ENCODE results near the gene ABT1. TPM values are rescaled to one million over a fixed set of nuclear protein-coding genes. Genes with fewer than 3 reads are reported as not detected.
A peak's percentile ranks its signal among the peaks of the same experiment; 100 is the strongest.

Gene ABT1
- total and polyA plus RNA-seq, 2 experiments from 2014 or later, result 25.7 to 29.1 TPM

- Histone ChIP-seq H3K4me3 (peak overlapping the region; percentile 70), H3K4me2 (peak overlapping the region; percentile 83), H4K20me1 (replicated peaks; ENCODE audit: insufficient read depth) (no peaks in the 10 kb centered on the region), H3K4me1 (ENCODE audit: insufficient read depth) (no peaks in the 10 kb centered on the region), H3F3A (replicated peaks; ENCODE audit: low read depth) (0 out of 2 replicates have a peak, but pooled peaks cover 2% of the 10 kb centered on the region), H3K27me3 (ENCODE audit: insufficient read depth) (no peaks in the 10 kb centered on the region), H2AFZ (0 out of 2 replicates have a peak overlapping the region, but pooled peaks have one; percentile 15), H3K27ac (ENCODE audit: low read depth) (peak overlapping the region; percentile 28), H3K36me3 (ENCODE audit: insufficient read depth) (no peaks in the 10 kb centered on the region), H3K9me2 (ENCODE audit: insufficient read depth) (no peaks in the 10 kb centered on the region), H3K79me2 (replicated peaks; ENCODE audit: insufficient read depth) (no peaks in the 10 kb centered on the region)
- Mint-ChIP-seq H3K4me3 (no peak overlapping the region), H3K27ac (no peak overlapping the region), H3K36me3 (ENCODE audit: low read depth) (no peaks in the 10 kb centered on the region), H3K9me3 (peaks cover 5% of the 10 kb centered on the region; the same call in 2 of the 3 replicates), H3K27me3 (ENCODE audit: insufficient read depth, low read depth, poor library complexity) (peaks cover 21% of the 10 kb centered on the region), H3K4me1 (peaks cover 14% of the 10 kb centered on the region; the same call in 2 of the 3 replicates)
- ATAC-seq (peak; percentile 35), DNase-seq (ENCODE audit: low spot score) (peak; percentile 84)
- TF ChIP-seq EZH2 (IDR thresholded peaks at IDR 0.05; ENCODE audit: low read depth, unreplicated experiment) (no peak), POLR2AphosphoS5 (IDR thresholded peaks at IDR 0.05; ENCODE audit: low read depth) (no peak), CTCF (conservative IDR thresholded peaks at IDR 0.05; ENCODE audit: low read depth in 2 of 2) (no peak), STAT1 (IDR thresholded peaks at IDR 0.05; ENCODE audit: unreplicated experiment) (no peak), ZNF114 (CRISPR knock-in tag; IDR thresholded peaks at IDR 0.05) (no peak), ETS1 (IDR thresholded peaks at IDR 0.05) (no peak), ZNF331 (CRISPR knock-in tag; IDR thresholded peaks at IDR 0.05; ENCODE audit: low read depth) (no peak), EZH2phosphoT487 (IDR thresholded peaks at IDR 0.05; ENCODE audit: unreplicated experiment) (no peak), JUNB (IDR thresholded peaks at IDR 0.05; ENCODE audit: unreplicated experiment) (no peak), NANOG (IDR thresholded peaks at IDR 0.05; ENCODE audit: borderline replicate concordance) (no peak), REST (IDR thresholded peaks at IDR 0.05; ENCODE audit: unreplicated experiment) (no peak), CREB1 (CRISPR knock-in tag; IDR thresholded peaks at IDR 0.05; ENCODE audit: low read depth) (no peak), ZNF462 (CRISPR knock-in tag; IDR thresholded peaks at IDR 0.05) (no peak)
These were observed 42.9 kb upstream of the ABT1 start for GRCh38 chr6:26553635-26554446.
